AG09319 (cell line): Measurements from ENCODE around the gene LENEP.

Experiments
- DNase-seq: peaks from one replicate; pipeline ENCODE4 v3.0.0-alpha.2; 2010; ENCODE audit warnings: low read depth; ENCODE audit errors: extremely low read depth
- TF ChIP-seq, protein P1 (sequence below): IDR thresholded peaks from 2 replicates; pipeline ENCODE4 v1.5.1; 2011; ENCODE audit warnings: low read depth, mild to moderate bottlenecking, inconsistent platforms, low read length, moderate library complexity

The LENEP gene

DNA sequence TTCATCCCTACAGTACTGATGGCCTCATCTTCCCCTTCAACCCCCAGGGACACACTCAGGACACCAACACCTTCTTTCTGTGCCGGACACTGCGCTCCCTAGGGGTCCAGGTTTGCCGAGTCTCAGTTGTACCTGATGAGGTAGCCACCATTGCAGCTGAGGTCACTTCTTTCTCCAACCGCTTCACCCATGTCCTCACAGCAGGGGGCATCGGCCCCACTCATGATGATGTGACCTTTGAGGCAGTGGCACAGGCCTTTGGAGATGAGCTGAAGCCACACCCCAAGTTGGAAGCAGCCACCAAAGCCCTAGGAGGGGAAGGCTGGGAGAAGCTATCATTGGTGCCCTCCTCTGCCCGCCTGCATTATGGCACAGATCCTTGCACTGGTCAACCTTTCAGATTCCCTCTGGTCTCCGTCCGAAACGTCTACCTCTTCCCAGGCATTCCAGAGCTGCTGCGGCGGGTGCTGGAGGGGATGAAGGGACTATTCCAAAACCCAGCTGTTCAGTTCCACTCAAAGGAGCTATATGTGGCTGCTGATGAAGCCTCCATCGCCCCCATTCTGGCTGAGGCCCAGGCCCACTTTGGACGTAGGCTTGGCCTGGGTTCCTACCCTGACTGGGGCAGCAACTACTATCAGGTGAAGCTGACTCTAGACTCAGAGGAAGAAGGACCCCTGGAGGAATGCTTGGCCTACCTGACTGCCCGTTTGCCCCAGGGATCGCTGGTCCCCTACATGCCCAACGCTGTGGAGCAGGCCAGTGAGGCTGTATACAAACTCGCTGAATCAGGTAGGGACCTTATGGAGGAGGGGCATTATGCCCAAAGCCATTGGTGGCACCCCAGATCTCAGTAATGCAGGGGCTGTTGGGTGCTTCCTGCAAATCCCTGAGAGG, 5.1 kb upstream of the LENEP start:
- TF ChIP-seq, protein P1, sequence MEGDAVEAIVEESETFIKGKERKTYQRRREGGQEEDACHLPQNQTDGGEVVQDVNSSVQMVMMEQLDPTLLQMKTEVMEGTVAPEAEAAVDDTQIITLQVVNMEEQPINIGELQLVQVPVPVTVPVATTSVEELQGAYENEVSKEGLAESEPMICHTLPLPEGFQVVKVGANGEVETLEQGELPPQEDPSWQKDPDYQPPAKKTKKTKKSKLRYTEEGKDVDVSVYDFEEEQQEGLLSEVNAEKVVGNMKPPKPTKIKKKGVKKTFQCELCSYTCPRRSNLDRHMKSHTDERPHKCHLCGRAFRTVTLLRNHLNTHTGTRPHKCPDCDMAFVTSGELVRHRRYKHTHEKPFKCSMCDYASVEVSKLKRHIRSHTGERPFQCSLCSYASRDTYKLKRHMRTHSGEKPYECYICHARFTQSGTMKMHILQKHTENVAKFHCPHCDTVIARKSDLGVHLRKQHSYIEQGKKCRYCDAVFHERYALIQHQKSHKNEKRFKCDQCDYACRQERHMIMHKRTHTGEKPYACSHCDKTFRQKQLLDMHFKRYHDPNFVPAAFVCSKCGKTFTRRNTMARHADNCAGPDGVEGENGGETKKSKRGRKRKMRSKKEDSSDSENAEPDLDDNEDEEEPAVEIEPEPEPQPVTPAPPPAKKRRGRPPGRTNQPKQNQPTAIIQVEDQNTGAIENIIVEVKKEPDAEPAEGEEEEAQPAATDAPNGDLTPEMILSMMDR: no peak
- DNase-seq: no peak

DNA sequence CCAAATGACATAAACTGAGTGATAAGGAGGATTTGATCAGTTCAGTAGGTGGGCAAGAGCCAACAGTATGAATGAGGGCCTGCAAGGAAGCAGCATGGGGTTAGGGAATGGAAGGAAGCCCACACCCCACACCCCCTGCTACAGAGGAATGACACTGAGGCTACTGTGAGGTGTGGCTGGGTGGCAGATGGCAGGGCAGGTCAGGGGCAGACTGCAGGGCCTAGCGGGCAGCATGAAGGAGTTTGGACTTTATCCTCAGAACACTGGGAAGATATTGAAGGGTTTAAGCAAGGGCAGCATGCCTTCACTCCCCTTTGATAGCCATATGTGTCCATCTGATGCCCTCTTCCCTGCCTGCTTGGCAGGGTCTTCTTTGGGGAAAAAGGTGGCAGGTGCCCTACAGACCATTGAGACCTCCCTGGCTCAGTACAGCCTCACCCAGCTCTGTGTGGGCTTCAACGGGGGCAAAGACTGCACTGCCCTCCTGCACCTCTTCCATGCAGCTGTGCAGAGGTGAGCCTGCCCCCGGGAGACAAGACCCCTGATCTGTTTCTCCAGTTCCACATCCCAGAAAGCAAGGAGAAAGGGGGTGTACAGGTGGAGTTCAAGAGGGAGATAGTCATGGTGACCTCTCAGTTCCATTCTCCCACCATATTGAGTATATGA, 4.1 kb upstream of the LENEP start:
- DNase-seq: no peak
- TF ChIP-seq, protein P1: no peak

DNA sequence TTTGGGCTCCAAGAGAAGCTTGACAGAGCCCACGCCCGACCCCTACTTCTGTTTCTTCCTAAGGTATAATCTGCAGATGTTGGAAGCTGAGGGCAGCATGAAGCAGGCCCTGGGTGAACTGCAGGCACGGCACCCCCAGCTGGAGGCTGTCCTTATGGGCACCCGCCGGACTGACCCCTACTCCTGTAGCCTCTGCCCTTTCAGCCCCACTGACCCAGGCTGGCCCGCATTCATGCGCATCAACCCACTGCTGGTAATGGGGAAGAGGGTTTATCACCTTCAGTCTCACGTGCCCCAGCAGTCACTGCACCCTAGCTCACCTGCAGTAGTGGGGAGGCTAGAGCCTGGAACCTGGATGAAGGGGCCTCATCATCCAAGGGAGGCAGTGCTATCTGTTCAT, 3.1 kb upstream of the LENEP start:
- no peak for DNase-seq
- TF ChIP-seq, protein P1: no peak

DNA sequence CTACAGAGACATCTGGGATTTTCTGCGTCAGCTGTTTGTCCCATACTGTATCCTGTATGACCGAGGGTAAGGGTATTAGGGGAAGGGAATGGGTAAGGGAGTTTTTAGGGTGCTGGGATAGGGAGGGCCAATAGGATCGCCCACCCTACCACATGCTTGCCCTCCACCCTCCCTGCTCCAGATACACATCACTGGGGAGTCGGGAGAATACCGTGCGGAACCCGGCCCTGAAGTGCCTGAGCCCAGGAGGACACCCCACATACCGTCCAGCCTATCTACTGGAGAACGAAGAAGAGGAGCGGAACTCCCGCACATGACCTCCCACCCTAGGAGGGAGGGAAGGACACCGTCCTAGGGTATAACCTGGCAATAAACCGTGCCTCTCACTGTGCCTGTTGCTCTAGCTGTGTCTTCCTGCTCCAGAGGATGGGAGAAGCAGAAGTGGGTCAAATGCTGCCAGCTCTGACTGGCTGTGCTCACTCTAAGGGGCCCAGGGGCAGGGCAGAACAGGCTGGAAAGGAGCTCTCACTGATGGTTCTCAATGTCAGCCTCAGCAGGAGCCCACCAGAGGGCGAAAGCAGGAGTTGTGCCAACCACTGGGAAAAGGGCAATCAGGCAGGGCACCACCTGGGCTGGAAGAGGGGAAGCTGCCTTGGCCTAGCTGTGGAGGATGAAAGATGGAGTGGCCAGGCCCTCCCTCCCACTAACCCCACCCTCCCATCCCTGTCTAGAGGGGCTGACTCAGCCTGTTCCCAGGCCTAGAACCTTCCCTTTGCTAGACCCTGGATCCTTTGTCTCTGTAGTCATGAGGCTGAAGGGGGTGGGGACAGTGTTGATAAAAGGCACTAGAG, 440 bp upstream of the LENEP start:
- TF ChIP-seq, protein P1: peak; percentile 16
- DNase-seq: no peak

DNA sequence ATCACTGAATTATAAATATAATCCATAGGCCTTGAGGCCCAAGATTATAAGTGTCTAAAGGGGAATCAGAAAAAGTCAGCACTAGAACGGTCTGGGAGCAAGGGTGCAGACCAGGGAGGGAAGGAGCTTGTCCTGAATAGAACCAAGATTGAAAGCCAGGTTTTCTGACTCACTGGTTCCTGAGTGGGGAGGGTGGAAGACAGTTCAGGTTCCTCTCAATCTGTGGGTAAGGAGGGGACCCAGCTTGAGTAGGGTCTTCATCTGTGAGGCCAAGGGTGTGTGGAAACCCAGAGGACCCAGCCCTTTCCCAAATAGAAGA, 842 bp downstream of the LENEP start:
- DNase-seq: no peak
- TF ChIP-seq, protein P1: no peak

DNA sequence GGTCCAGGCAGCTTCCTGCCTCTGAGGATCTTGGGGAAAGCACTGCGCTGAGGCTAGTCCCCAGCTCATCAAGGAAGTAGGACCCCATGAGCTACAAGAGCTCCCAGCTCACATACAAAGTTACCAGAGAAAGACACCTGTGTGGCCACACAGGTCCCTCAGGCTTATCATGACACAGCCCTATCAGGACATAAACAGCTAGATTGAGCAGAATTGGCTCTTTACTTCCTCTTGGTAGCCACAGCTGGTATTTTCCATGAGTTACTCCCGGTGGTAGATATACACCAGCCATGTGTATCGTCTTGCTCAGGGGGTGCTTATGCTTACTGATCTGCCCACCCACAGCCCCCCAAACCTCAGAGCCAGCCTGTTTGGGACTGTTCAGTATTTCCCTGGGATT, 1.2 kb downstream of the LENEP start:
- TF ChIP-seq, protein P1: no peak
- no peak for DNase-seq
